Right lobe of liver (tissue), 4 donors: Measurements from ENCODE around the gene ABCG2.

Experiments used
- POLR2A ChIP-seq: fragments of 450-650 bp; IDR thresholded peaks from one replicate; pipeline ENCODE4 v1.6.1; 2017; ENCODE audit warnings: antibody characterized with exemption, mild to moderate bottlenecking
- TF ChIP-seq, protein P1 (sequence below), 4 donors: fragments of 200-600 bp in 3 of 4; fragments of 450-650 bp in 1 of 4; IDR thresholded peaks; one replicate each; pipeline versions ENCODE4 v1.5.1 to v1.8.0; 2016 to 2022; ENCODE audit warnings: antibody characterized with exemption in 4 of 4, mild to moderate bottlenecking in 2 of 4
- donor health status: DM: no; HTN: no; CAD: no.
- donor health status: DM: no; HTN: no; CAD: no.
- donor health status: DM: no; HTN: yes; CAD: no.

DNA sequence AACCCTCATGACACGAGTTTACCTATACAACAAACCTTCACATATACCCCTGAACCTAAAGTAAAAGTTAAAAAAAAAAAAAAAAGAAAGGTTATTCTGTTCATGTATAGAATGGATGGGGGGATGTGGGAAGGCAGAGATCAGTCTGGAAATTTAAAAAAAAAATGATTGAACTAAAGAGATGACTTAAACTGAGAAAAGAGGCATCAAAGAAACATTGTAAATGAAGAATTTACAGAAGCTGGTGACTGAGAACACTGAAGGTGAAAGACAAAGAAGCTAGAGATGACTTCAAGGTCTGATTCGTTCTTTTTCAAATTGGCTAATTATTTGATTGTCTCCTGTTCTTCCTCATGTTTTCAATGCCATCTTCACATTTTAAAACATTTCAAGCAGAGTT lies 12.8 kb upstream of the ABCG2 start:
- TF ChIP-seq, protein P1, sequence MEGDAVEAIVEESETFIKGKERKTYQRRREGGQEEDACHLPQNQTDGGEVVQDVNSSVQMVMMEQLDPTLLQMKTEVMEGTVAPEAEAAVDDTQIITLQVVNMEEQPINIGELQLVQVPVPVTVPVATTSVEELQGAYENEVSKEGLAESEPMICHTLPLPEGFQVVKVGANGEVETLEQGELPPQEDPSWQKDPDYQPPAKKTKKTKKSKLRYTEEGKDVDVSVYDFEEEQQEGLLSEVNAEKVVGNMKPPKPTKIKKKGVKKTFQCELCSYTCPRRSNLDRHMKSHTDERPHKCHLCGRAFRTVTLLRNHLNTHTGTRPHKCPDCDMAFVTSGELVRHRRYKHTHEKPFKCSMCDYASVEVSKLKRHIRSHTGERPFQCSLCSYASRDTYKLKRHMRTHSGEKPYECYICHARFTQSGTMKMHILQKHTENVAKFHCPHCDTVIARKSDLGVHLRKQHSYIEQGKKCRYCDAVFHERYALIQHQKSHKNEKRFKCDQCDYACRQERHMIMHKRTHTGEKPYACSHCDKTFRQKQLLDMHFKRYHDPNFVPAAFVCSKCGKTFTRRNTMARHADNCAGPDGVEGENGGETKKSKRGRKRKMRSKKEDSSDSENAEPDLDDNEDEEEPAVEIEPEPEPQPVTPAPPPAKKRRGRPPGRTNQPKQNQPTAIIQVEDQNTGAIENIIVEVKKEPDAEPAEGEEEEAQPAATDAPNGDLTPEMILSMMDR (IDR thresholded peaks at IDR 0.05), result no peak
- no peak for TF ChIP-seq POLR2A
